GM19240 (cell line): ENCODE results near the gene SUFU.

Source experiments
- DNase-seq: peaks from one replicate; pipeline ENCODE4 v3.0.0; 2011; ENCODE audit warnings: low spot score; ENCODE audit not compliant: insufficient read length

The SUFU gene

GRCh38 chr10:102595293-102595692, 91.5 kb downstream of the SUFU start:
- DNase-seq: no peak

- DNase-seq: no peak
Observed at GRCh38 chr10:102595897-102596296, 92.1 kb downstream of the SUFU start.

GRCh38 chr10:102596506-102596971, 92.8 kb downstream of the SUFU start:
- peak; percentile 43 for DNase-seq

GRCh38 chr10:102597131-102597991, 93.6 kb downstream of the SUFU start:
- no peak for DNase-seq

- no peak for DNase-seq
Observed at GRCh38 chr10:102598243-102598642, 94.5 kb downstream of the SUFU start.

GRCh38 chr10:102599565-102600327, 96.0 kb downstream of the SUFU start:
- DNase-seq: no peak

- DNase-seq: no peak
Observed at GRCh38 chr10:102600816-102601215, 97.0 kb downstream of the SUFU start.

GRCh38 chr10:102601639-102602038, 97.9 kb downstream of the SUFU start:
- DNase-seq: no peak

- DNase-seq: no peak
Observed at GRCh38 chr10:102602272-102603045, 98.7 kb downstream of the SUFU start.

- no peak for DNase-seq
Observed at GRCh38 chr10:102603946-102604345, 100.2 kb downstream of the SUFU start.

GRCh38 chr10:102604439-102604841, 100.7 kb downstream of the SUFU start:
- DNase-seq: no peak

GRCh38 chr10:102605712-102606111, 101.9 kb downstream of the SUFU start:
- no peak for DNase-seq

GRCh38 chr10:102608487-102608886, 104.7 kb downstream of the SUFU start:
- peak; percentile 47 for DNase-seq

- no peak for DNase-seq
Observed at GRCh38 chr10:102610441-102610887, 106.7 kb downstream of the SUFU start.

GRCh38 chr10:102611514-102612087, 107.8 kb downstream of the SUFU start:
- DNase-seq: no peak

- DNase-seq: no peak
Observed at GRCh38 chr10:102612964-102613275, 109.1 kb downstream of the SUFU start.

GRCh38 chr10:102613286-102613685, 109.5 kb downstream of the SUFU start:
- DNase-seq: no peak

GRCh38 chr10:102613785-102614184, 110.0 kb downstream of the SUFU start:
- DNase-seq: no peak

GRCh38 chr10:102614888-102615287, 111.1 kb downstream of the SUFU start:
- no peak for DNase-seq

GRCh38 chr10:102615361-102615760, 111.6 kb downstream of the SUFU start:
- DNase-seq: no peak

- DNase-seq: no peak
Observed at GRCh38 chr10:102616066-102616770, 112.4 kb downstream of the SUFU start.
